ENCODE results near the gene DNAJC24. TPM values are rescaled to one million over a fixed set of nuclear protein-coding genes. Genes with fewer than 3 reads are reported as not detected.

Gene DNAJC24
- total and polyA plus RNA-seq, 10 of the 15 experiments (the other 5 are each of a cell fraction or from before 2014, with no cell fraction given) = 10.0 to 25.4 (median 13.8) TPM

DNA sequence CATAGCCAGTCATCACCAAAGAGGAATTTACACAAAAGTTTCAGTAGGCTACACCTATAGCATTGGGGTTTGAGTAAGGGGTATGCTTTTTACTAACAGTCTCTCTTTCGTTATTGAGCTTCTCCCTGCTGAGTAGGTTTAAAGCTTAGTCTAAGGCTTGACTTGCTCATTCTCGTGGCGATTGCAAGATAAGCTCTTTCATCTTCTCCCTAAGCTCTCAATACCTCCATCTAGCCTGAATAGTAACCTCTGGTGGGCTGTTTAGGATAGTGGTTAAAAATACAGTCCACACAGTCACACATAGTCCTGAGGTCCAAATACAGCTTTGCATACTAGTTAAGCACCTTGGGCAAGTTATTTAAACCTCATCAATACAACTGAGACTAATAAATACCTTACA, 74.1 kb downstream of the DNAJC24 start (continued):
- no peak for TF ChIP-seq SMAD1 (IDR thresholded peaks at IDR 0.05; ENCODE audit: low read depth, partially characterized antibody)
- TF ChIP-seq PAX8 (IDR thresholded peaks at IDR 0.05) = no peak
- TF ChIP-seq, protein P1, sequence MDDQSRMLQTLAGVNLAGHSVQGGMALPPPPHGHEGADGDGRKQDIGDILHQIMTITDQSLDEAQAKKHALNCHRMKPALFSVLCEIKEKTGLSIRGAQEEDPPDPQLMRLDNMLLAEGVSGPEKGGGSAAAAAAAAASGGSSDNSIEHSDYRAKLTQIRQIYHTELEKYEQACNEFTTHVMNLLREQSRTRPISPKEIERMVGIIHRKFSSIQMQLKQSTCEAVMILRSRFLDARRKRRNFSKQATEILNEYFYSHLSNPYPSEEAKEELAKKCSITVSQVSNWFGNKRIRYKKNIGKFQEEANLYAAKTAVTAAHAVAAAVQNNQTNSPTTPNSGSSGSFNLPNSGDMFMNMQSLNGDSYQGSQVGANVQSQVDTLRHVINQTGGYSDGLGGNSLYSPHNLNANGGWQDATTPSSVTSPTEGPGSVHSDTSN (IDR thresholded peaks at IDR 0.05; ENCODE audit: insufficient replicate concordance, low read depth, low read length) = no peak

GRCh38 chr11:31445621-31446020, 76.0 kb downstream of the DNAJC24 start:
- no peak for FAIRE-seq
- RAD21 ChIA-PET (ENCODE audit: unreplicated experiment) = no interaction called here
- BruUV-seq (replicated peaks) = no TSS peak
- no peak for ATAC-seq
- H2AFZ ChIP-seq (ENCODE audit: control insufficient read depth, low read depth, low read length) = no peak overlapping the region
- no peak overlapping the region for H3K9ac ChIP-seq (ENCODE audit: control insufficient read depth, insufficient read depth, low read length)
- no peaks in the 10 kb centered on the region for H3K9me3 ChIP-seq (replicated peaks; ENCODE audit: control insufficient read depth, insufficient read depth, low read length)
- intact Hi-C loops (cut with micrococcal nuclease; ENCODE audit: unreplicated experiment) = no loop called here
- H3K79me2 ChIP-seq (ENCODE audit: control insufficient read depth, insufficient read depth, low read length) = no peaks in the 10 kb centered on the region
- in situ Hi-C loops (cut with MboI) = no loop called here
- DNase-seq (ENCODE audit: low read depth, low spot score) = no peak
- 94% methylated on average over 4 of the region's 4 CpGs for WGBS (ENCODE audit: insufficient coverage, insufficient replicate concordance, low lambda C conversion rate, missing lambda C conversion rate)
- no peaks in the 10 kb centered on the region for H4K20me1 ChIP-seq (ENCODE audit: control insufficient read depth, insufficient read depth)
- no peak overlapping the region for H3K27ac ChIP-seq (ENCODE audit: control insufficient read depth, insufficient read depth)
- SMC1A ChIA-PET (ENCODE audit: uncharacterized antibody, unreplicated experiment) = no interaction called here
- no peak overlapping the region for H3K4me2 ChIP-seq (ENCODE audit: control insufficient read depth, insufficient read depth)
- TF ChIP-seq HDAC6 (IDR thresholded peaks at IDR 0.05; ENCODE audit: unreplicated experiment) = no peak
- no peak for TF ChIP-seq NFYB (IDR thresholded peaks at IDR 0.05; ENCODE audit: insufficient read depth, low read depth, low read length)
- POLR2A ChIA-PET = no interaction called here
- no peaks in the 10 kb centered on the region for H3K4me1 ChIP-seq (ENCODE audit: control insufficient read depth, insufficient read depth, low read length)
- no peak overlapping the region for H3K4me3 ChIP-seq
- no peaks in the 10 kb centered on the region for H3K27me3 ChIP-seq (replicated peaks in 1 of 2; ENCODE audit: control insufficient read depth in 2 of 2, insufficient read depth in 2 of 2, low read length in 1 of 2)
- CTCF ChIA-PET = no interaction called here
- H3K36me3 ChIP-seq (ENCODE audit: control insufficient read depth in 2 of 2, insufficient read depth in 2 of 2, low read length in 1 of 2) = peaks cover 0 to 4% of the 10 kb centered on the region in 2 experiments; a peak in 1 of 4 replicates

Data from GM12878 (cell line).